ENCODE data around the gene SDR42E1. TPM values are rescaled to one million over a fixed set of nuclear protein-coding genes. Genes with fewer than 3 reads are reported as not detected.
"Not testable (repeated sequence)": the region's sequence is repeated elsewhere in the genome, so short reads cannot be mapped to it uniquely, and the experiment has no call there.

Gene SDR42E1
- polyA plus RNA-seq, 4 donors, result 1.6 to 13.9 (median 5.3) TPM

DNA sequence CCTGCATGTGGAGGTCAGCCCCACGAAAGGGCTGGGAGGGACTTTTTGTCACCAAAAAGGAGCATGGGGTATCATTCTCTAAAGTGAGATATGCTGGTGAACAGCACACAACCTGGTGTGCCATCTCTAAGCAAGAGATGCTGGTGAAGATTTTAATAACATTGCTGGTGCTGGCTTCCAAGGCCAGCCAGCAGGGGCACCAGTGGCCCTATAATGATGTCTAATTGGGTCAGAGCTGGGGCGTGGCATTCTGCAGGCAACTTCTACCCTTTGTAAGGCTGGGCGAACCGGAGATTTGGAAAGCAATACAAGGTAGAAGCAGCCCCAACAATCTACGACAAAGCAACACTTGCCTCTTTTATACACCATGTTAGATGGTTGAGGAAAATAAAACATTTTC lies 16.8 kb downstream of the SDR42E1 start:
- no peaks in the 10 kb centered on the region for H3K27me3 ChIP-seq (ENCODE audit: control insufficient read depth in 3 of 3, insufficient read depth in 3 of 3, low read length in 3 of 3)
- peaks cover 0 to 14% (median 6%) of the 10 kb centered on the region in 3 donors for H3K36me3 ChIP-seq (ENCODE audit: control insufficient read depth in 3 of 3, insufficient read depth in 2 of 3, low read depth in 1 of 3, low read length in 3 of 3)
- 85 to 91% (median 90%) methylated on average over 5 of the region's 5 CpGs for WGBS, 3 donors
- no peaks in the 10 kb centered on the region for H3K9me3 ChIP-seq (ENCODE audit: control insufficient read depth in 2 of 2, insufficient read depth in 1 of 2, low read depth in 1 of 2, low read length in 1 of 2)
- DNase-seq (no peak), FAIRE-seq (no peak)
- H3K4me3 ChIP-seq (ENCODE audit: low read depth in 1 of 3, low read length in 3 of 3), result no peak overlapping the region
- no peak overlapping the region for H3K27ac ChIP-seq (ENCODE audit: low read depth in 1 of 3, low read length in 2 of 3)
- peaks cover 0 to 13% (median 4%) of the 10 kb centered on the region in 3 donors for H3K4me1 ChIP-seq (ENCODE audit: control insufficient read depth in 3 of 3, insufficient read depth in 2 of 3, low read depth in 1 of 3, low read length in 2 of 3)

DNA sequence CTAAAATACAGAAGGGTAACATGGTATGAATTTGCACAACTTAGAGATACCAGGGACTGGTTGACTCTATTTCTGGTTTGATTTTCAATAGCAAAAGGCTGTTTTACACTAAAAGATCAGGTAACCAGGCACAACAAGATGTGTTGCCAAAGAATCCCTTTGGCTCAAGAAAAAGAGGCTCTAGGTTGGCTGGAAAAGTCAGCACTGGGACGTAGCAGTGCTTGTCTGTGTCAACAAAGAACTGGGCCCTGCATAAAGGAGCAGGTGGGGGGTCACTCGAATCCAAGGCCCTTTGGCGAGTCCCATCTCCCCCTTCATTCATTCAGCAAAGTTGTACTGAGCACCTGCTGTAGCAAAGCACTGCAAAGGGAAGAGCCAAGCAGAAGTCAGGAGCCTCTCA lies 18.4 kb downstream of the SDR42E1 start:
- H3K27ac ChIP-seq (ENCODE audit: low read depth in 1 of 3, low read length in 2 of 3), result no peak overlapping the region
- DNase-seq, result no peak
- WGBS, 3 donors, result 80 to 81% (median 81%) methylated on average over 3 of the region's 3 CpGs

GRCh38 chr16:81987706-81988105 lies 23.6 kb downstream of the SDR42E1 start:
- FAIRE-seq, result no peak
- no peak overlapping the region for H3K27ac ChIP-seq (ENCODE audit: low read depth in 1 of 3, low read length in 2 of 3)
- 63 to 79% (median 67%) methylated on average over 5 of the region's 5 CpGs for WGBS, 3 donors

More for the DNA sequence above, 18.4 kb downstream of the SDR42E1 start:
- H3K27me3 ChIP-seq (ENCODE audit: control insufficient read depth in 3 of 3, insufficient read depth in 3 of 3, low read length in 3 of 3), result no peaks in the 10 kb centered on the region
- FAIRE-seq, result no peak
- peaks cover 0 to 8% (median 0%) of the 10 kb centered on the region in 3 donors for H3K36me3 ChIP-seq (ENCODE audit: control insufficient read depth in 3 of 3, insufficient read depth in 2 of 3, low read depth in 1 of 3, low read length in 3 of 3)
- H3K4me3 ChIP-seq (ENCODE audit: low read depth in 1 of 3, low read length in 3 of 3), result no peak overlapping the region
- peaks cover 0 to 13% (median 4%) of the 10 kb centered on the region in 3 donors for H3K4me1 ChIP-seq (ENCODE audit: control insufficient read depth in 3 of 3, insufficient read depth in 2 of 3, low read depth in 1 of 3, low read length in 2 of 3)
- H3K9me3 ChIP-seq (ENCODE audit: control insufficient read depth in 2 of 2, insufficient read depth in 1 of 2, low read depth in 1 of 2, low read length in 1 of 2), result no peaks in the 10 kb centered on the region

DNA sequence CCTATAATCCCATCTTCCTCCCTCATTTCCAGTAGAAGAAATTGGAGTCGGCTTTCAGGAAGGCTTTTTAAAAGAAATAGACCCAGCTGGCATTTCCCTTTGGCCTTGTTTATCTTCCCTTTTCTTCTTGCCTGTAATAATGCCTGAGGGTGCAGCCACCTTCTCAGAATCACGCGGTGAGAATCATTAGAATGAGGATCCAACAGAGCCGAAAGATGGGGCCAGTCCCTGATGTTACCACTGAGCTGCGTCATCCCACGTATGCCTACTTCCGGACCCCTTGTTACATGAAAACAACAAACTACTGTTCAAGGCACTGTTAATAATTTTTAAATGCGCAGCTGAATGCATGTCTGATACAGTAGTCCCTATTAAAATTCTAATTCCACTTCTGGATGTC lies 24.1 kb downstream of the SDR42E1 start:
- Histone ChIP-seq H3K9me3 (ENCODE audit: control insufficient read depth in 2 of 2, insufficient read depth in 1 of 2, low read depth in 1 of 2, low read length in 1 of 2) (no peaks in the 10 kb centered on the region), H3K36me3 (ENCODE audit: control insufficient read depth in 3 of 3, insufficient read depth in 2 of 3, low read depth in 1 of 3, low read length in 3 of 3) (no peaks in the 10 kb centered on the region), H3K27ac (ENCODE audit: low read depth in 1 of 3, low read length in 2 of 3) (no peak overlapping the region), H3K4me3 (ENCODE audit: low read depth in 1 of 3, low read length in 3 of 3) (no peak overlapping the region), H3K4me1 (ENCODE audit: control insufficient read depth in 3 of 3, insufficient read depth in 2 of 3, low read depth in 1 of 3, low read length in 2 of 3) (peaks cover 0 to 11% (median 0%) of the 10 kb centered on the region in 3 donors), H3K27me3 (ENCODE audit: control insufficient read depth in 3 of 3, insufficient read depth in 3 of 3, low read length in 3 of 3) (no peaks in the 10 kb centered on the region)
- 88 to 94% (median 93%) methylated on average over 8 of the region's 8 CpGs for WGBS, 3 donors
- DNase-seq (no peak), FAIRE-seq (no peak)

More at GRCh38 chr16:81987706-81988105, 23.6 kb downstream of the SDR42E1 start:
- no peaks in the 10 kb centered on the region for H3K36me3 ChIP-seq (ENCODE audit: control insufficient read depth in 3 of 3, insufficient read depth in 2 of 3, low read depth in 1 of 3, low read length in 3 of 3)
- DNase-seq, result peak in 1 of 2 donors; percentile 24
- no peaks in the 10 kb centered on the region for H3K9me3 ChIP-seq (ENCODE audit: control insufficient read depth in 2 of 2, insufficient read depth in 1 of 2, low read depth in 1 of 2, low read length in 1 of 2)
- H3K27me3 ChIP-seq (ENCODE audit: control insufficient read depth in 3 of 3, insufficient read depth in 3 of 3, low read length in 3 of 3), result no peaks in the 10 kb centered on the region
- H3K4me1 ChIP-seq (ENCODE audit: control insufficient read depth in 3 of 3, insufficient read depth in 2 of 3, low read depth in 1 of 3, low read length in 2 of 3), result peaks cover 0 to 11% (median 0%) of the 10 kb centered on the region in 3 donors
- no peak overlapping the region for H3K4me3 ChIP-seq (ENCODE audit: low read depth in 1 of 3, low read length in 3 of 3)

DNA sequence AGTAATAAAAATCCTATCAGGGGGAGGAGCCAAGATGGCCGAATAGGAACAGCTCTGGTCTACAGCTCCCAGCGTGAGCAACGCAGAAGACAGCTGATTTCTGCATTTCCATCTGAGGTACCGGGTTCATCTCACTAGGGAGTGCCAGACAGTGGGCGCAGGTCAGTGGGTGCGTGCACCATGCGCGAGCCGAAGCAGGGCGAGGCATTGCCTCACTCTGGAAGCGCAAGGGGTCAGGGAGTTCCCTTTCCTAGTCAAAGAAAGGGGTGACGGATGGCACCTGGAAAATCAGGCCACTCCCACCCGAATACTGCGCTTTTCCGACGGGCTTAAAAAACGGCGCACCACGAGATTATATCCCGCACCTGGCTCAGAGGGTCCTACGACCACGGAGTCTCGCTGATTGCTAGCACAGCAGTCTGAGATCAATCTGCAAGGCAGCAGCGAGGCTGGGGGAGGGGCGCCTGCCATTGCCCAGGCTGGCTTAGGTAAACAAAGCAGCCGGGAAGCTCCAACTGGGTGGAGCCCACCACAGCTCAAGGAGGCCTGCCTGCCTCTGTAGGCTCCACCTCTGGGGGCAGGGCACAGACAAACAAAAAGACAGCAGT lies 33.8 kb downstream of the SDR42E1 start:
- 84 to 86% (median 85%) methylated on average over 24 to 26 of the region's 26 CpGs for WGBS, 3 donors
- H3K27me3 ChIP-seq (ENCODE audit: control insufficient read depth in 3 of 3, insufficient read depth in 3 of 3, low read length in 3 of 3); H3K4me3 ChIP-seq (ENCODE audit: low read depth in 1 of 3, low read length in 3 of 3); H3K27ac ChIP-seq (ENCODE audit: low read depth in 1 of 3, low read length in 2 of 3); H3K4me1 ChIP-seq (ENCODE audit: control insufficient read depth in 3 of 3, insufficient read depth in 2 of 3, low read depth in 1 of 3, low read length in 2 of 3); DNase-seq; H3K36me3 ChIP-seq (ENCODE audit: control insufficient read depth in 3 of 3, insufficient read depth in 2 of 3, low read depth in 1 of 3, low read length in 3 of 3); FAIRE-seq: not testable (repeated sequence)
- H3K9me3 ChIP-seq (ENCODE audit: control insufficient read depth in 2 of 2, insufficient read depth in 1 of 2, low read depth in 1 of 2, low read length in 1 of 2), result peaks cover 0 to 11% of the 10 kb centered on the region in 2 donors

DNA sequence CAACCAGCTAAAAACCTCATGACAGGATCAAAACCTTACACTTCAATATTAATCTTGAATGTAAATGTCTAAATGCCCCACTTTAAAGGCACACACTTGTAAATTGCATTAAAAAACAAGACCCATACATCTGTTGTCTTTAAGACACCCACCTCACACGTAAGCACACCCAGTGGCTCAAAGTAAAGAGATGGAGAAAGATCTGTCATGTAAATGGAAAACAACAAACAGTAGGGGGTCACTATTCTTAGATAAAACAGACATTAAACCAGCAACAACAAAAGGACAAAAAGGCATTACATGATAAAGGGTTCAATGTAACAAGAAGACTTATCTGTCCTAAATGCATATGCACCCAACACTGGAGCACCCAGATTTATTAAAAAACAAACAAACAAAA lies 35.6 kb downstream of the SDR42E1 start:
- H3K4me3 ChIP-seq (ENCODE audit: low read depth in 1 of 3, low read length in 3 of 3), result no peak overlapping the region
- peaks cover 0 to 15% of the 10 kb centered on the region in 2 donors for H3K9me3 ChIP-seq (ENCODE audit: control insufficient read depth in 2 of 2, insufficient read depth in 1 of 2, low read depth in 1 of 2, low read length in 1 of 2)
- H3K27me3 ChIP-seq (ENCODE audit: control insufficient read depth in 3 of 3, insufficient read depth in 3 of 3, low read length in 3 of 3), result no peaks in the 10 kb centered on the region
- 41 to 82% (median 77%) methylated on average over 1 of the region's 1 CpG for WGBS, 3 donors
- no peaks in the 10 kb centered on the region for H3K4me1 ChIP-seq (ENCODE audit: control insufficient read depth in 3 of 3, insufficient read depth in 2 of 3, low read depth in 1 of 3, low read length in 2 of 3)
- no peaks in the 10 kb centered on the region for H3K36me3 ChIP-seq (ENCODE audit: control insufficient read depth in 3 of 3, insufficient read depth in 2 of 3, low read depth in 1 of 3, low read length in 3 of 3)
- H3K27ac ChIP-seq (ENCODE audit: low read depth in 1 of 3, low read length in 2 of 3), result no peak overlapping the region
- FAIRE-seq (no peak), DNase-seq (no peak)

- DNase-seq (no peak), FAIRE-seq (no peak)
- Histone ChIP-seq H3K27me3 (ENCODE audit: control insufficient read depth in 3 of 3, insufficient read depth in 3 of 3, low read length in 3 of 3) (no peaks in the 10 kb centered on the region), H3K27ac (ENCODE audit: low read depth in 1 of 3, low read length in 2 of 3) (no peak overlapping the region), H3K4me3 (ENCODE audit: low read depth in 1 of 3, low read length in 3 of 3) (no peak overlapping the region), H3K36me3 (ENCODE audit: control insufficient read depth in 3 of 3, insufficient read depth in 2 of 3, low read depth in 1 of 3, low read length in 3 of 3) (no peaks in the 10 kb centered on the region), H3K4me1 (ENCODE audit: control insufficient read depth in 3 of 3, insufficient read depth in 2 of 3, low read depth in 1 of 3, low read length in 2 of 3) (no peaks in the 10 kb centered on the region), H3K9me3 (ENCODE audit: control insufficient read depth in 2 of 2, insufficient read depth in 1 of 2, low read depth in 1 of 2, low read length in 1 of 2) (peaks cover 0 to 15% of the 10 kb centered on the region in 2 donors)
- 77 to 87% (median 78%) methylated on average over 2 of the region's 2 CpGs for WGBS, 3 donors
These were observed 37.5 kb downstream of the SDR42E1 start for GRCh38 chr16:81973737-81974136.

GRCh38 chr16:81971853-81972252 lies 39.4 kb downstream of the SDR42E1 start:
- H3K4me1 ChIP-seq (ENCODE audit: control insufficient read depth in 3 of 3, insufficient read depth in 2 of 3, low read depth in 1 of 3, low read length in 2 of 3), result no peaks in the 10 kb centered on the region
- no peak for DNase-seq
- no peak for FAIRE-seq
- no peaks in the 10 kb centered on the region for H3K36me3 ChIP-seq (ENCODE audit: control insufficient read depth in 3 of 3, insufficient read depth in 2 of 3, low read depth in 1 of 3, low read length in 3 of 3)
- H3K27ac ChIP-seq (ENCODE audit: low read depth in 1 of 3, low read length in 2 of 3), result no peak overlapping the region
- no peak overlapping the region for H3K4me3 ChIP-seq (ENCODE audit: low read depth in 1 of 3, low read length in 3 of 3)
- no peaks in the 10 kb centered on the region for H3K27me3 ChIP-seq (ENCODE audit: control insufficient read depth in 3 of 3, insufficient read depth in 3 of 3, low read length in 3 of 3)
- peaks cover 0 to 15% of the 10 kb centered on the region in 2 donors for H3K9me3 ChIP-seq (ENCODE audit: control insufficient read depth in 2 of 2, insufficient read depth in 1 of 2, low read depth in 1 of 2, low read length in 1 of 2)
- 97 to 98% (median 97%) methylated on average over 1 of the region's 1 CpG for WGBS, 3 donors

- WGBS, 3 donors, result 82 to 86% (median 83%) methylated on average over 5 of the region's 5 CpGs
- Histone ChIP-seq H3K36me3 (ENCODE audit: control insufficient read depth in 3 of 3, insufficient read depth in 2 of 3, low read depth in 1 of 3, low read length in 3 of 3) (no peaks in the 10 kb centered on the region), H3K9me3 (ENCODE audit: control insufficient read depth in 2 of 2, insufficient read depth in 1 of 2, low read depth in 1 of 2, low read length in 1 of 2) (peaks cover 0 to 3% of the 10 kb centered on the region in 2 donors), H3K4me1 (ENCODE audit: control insufficient read depth in 3 of 3, insufficient read depth in 2 of 3, low read depth in 1 of 3, low read length in 2 of 3) (no peaks in the 10 kb centered on the region), H3K4me3 (ENCODE audit: low read depth in 1 of 3, low read length in 3 of 3) (no peak overlapping the region), H3K27ac (ENCODE audit: low read depth in 1 of 3, low read length in 2 of 3) (no peak overlapping the region), H3K27me3 (ENCODE audit: control insufficient read depth in 3 of 3, insufficient read depth in 3 of 3, low read length in 3 of 3) (no peaks in the 10 kb centered on the region)
- FAIRE-seq (no peak), DNase-seq (no peak)
These were observed 43.9 kb downstream of the SDR42E1 start for GRCh38 chr16:81967358-81967757.
